ENCODE data around the gene LTO1.

Gene LTO1

DNA sequence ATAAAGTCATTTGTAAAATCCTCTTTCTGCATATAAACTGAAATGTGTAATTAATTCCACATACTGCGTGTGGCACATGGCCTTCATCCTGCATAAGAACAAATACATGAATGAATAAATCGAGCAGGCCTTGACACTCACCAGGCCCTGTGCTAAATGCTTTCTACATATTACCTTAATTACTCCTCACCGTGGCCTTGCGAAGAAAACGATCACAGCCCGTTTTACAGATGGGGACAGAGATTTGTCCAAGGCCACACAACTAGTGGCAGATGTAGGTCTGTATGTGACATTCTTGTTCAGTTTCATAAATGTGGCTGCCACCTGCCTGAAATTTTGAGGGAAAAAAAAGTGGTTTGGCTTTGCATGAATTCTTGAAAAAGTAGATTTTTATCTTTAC, 40.0 kb downstream of the LTO1 start:
- TF ChIP-seq, protein P1, sequence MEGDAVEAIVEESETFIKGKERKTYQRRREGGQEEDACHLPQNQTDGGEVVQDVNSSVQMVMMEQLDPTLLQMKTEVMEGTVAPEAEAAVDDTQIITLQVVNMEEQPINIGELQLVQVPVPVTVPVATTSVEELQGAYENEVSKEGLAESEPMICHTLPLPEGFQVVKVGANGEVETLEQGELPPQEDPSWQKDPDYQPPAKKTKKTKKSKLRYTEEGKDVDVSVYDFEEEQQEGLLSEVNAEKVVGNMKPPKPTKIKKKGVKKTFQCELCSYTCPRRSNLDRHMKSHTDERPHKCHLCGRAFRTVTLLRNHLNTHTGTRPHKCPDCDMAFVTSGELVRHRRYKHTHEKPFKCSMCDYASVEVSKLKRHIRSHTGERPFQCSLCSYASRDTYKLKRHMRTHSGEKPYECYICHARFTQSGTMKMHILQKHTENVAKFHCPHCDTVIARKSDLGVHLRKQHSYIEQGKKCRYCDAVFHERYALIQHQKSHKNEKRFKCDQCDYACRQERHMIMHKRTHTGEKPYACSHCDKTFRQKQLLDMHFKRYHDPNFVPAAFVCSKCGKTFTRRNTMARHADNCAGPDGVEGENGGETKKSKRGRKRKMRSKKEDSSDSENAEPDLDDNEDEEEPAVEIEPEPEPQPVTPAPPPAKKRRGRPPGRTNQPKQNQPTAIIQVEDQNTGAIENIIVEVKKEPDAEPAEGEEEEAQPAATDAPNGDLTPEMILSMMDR (conservative IDR thresholded peaks at IDR 0.05; ENCODE audit: low read length): no peak
- DNase-seq (ENCODE audit: low read depth): no peak
- no peak overlapping the region for H3K4me3 ChIP-seq (ENCODE audit: low read length)

GRCh38 chr11:69634590-69634989, 40.6 kb downstream of the LTO1 start:
- DNase-seq (ENCODE audit: low read depth): no peak
- TF ChIP-seq, protein P1 (conservative IDR thresholded peaks at IDR 0.05; ENCODE audit: low read length): no peak
- H3K4me3 ChIP-seq (ENCODE audit: low read length): no peak overlapping the region

DNA sequence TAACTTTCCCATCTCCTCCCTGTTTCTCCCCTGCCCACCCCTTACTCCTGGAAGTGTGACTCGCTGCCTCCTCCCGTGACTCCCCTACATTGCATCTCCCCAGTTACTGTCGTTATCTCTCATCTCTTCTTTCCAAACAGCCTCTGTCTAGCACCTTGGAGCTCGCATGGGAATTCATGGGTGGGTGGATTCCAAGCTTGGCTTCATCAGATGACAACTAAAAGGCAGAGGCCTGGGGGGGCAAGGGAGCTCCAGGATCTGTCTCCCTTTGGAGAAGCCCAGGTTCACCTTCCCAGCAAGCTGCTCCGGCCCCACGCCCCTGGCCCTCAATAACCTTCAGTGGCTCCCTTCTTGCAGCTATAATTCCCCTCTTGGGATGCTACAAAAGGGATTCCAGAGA, 41.1 kb downstream of the LTO1 start:
- TF ChIP-seq, protein P1 (conservative IDR thresholded peaks at IDR 0.05; ENCODE audit: low read length): no peak

GRCh38 chr11:69632900-69633299, 42.3 kb downstream of the LTO1 start:
- TF ChIP-seq, protein P1 (conservative IDR thresholded peaks at IDR 0.05; ENCODE audit: low read length): no peak
- no peak for DNase-seq (ENCODE audit: low read depth)
- no peak overlapping the region for H3K4me3 ChIP-seq (ENCODE audit: low read length)

More for the DNA sequence above, 41.1 kb downstream of the LTO1 start:
- H3K4me3 ChIP-seq (ENCODE audit: low read length): no peak overlapping the region
- DNase-seq (ENCODE audit: low read depth): no peak

DNA sequence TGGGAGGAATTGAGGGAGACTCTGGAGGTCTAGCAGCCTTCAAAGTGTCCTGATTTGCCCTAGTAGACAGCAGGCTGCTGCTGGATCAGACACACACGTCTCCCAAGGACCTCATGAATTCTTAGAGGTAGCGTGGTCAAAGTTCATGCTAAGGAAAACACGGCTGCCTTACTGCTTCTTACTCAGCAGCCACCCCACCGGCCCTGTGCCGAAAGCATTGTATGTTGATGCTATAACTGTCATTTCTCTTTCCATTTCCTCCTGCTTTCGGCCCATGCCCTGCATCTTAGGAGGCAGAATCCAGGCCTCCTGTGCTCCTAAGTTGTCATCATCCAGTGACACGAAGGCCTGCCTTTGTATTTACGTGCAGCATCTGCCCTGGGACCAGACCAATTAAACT, 44.7 kb downstream of the LTO1 start:
- H3K4me3 ChIP-seq (ENCODE audit: low read length): no peak overlapping the region
- DNase-seq (ENCODE audit: low read depth): no peak
- TF ChIP-seq, protein P1 (conservative IDR thresholded peaks at IDR 0.05; ENCODE audit: low read length): no peak

DNA sequence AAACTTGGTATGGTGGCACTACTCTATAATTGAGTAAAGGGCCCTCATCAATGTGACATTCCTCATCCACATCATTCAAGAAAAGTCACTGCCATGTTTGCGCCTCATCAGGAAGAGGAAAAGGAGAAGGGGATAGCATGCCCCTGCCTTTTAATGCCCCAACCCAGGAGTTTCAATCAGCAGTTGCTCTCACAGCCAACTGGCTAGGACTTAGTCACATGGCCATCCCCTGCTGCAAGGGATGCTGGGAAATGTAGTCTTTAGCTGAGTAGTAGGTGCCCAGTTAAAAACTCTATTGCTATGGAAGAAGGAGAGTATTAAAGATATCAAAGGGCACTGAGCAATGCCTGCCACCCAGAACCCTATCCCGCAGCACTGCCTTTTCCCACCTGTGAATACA, 45.1 kb downstream of the LTO1 start:
- DNase-seq (ENCODE audit: low read depth): no peak
- TF ChIP-seq, protein P1 (conservative IDR thresholded peaks at IDR 0.05; ENCODE audit: low read length): no peak
- no peak overlapping the region for H3K4me3 ChIP-seq (ENCODE audit: low read length)

- no peak overlapping the region for H3K4me3 ChIP-seq (ENCODE audit: low read length)
- no peak for DNase-seq (ENCODE audit: low read depth)
- TF ChIP-seq, protein P1 (conservative IDR thresholded peaks at IDR 0.05; ENCODE audit: low read length): no peak
These were observed 47.6 kb downstream of the LTO1 start for GRCh38 chr11:69627551-69627950.

All from AG10803 (cell line).